Pancreas (tissue), 10 donors: ENCODE results near the gene C17orf100. TPM values are rescaled to one million over a fixed set of nuclear protein-coding genes. Genes with fewer than 3 reads are reported as not detected.

Experiments
- ATAC-seq, 4 donors: fragments of 200-7000 bp; cut with Tn5 transposase; one replicate each; pipeline versions ENCODE4 v1.8.0 to v1.9.1; 2020; ENCODE audit warnings: mild to moderate bottlenecking in 4 of 4, moderate library complexity in 4 of 4
- DNase-seq, 6 donors: peaks; one replicate each; pipeline ENCODE4 v3.0.0-alpha.2; 2020
- FAIRE-seq: peaks from 2 replicates; lab custom pipeline; 2012; peaks lifted over from hg19 to GRCh38; lab: Jason Lieb, UNC
- H3K27ac ChIP-seq, 4 donors: fragments of 200-600 bp; sonication (generic); 1 replicate in 3 of 4; 2 replicates in 1 of 4; pipeline versions ENCODE4 v1.5.0 to v1.8.0; 2020
- H3K27me3 ChIP-seq, 4 donors: fragments of 200-600 bp; one replicate each; pipeline ENCODE4 v1.8.0; 2021
- H3K36me3 ChIP-seq, 3 donors: fragments of 200-600 bp; sonication (generic) in 1 of 3; one replicate each; pipeline versions ENCODE4 v1.5.0 to v1.8.0; 2020 to 2021
- H3K4me1 ChIP-seq, 3 donors: fragments of 200-600 bp; one replicate each; pipeline ENCODE4 v1.8.0; 2021
- H3K4me3 ChIP-seq, 4 donors: fragments of 200-600 bp; sonication (generic) in 2 of 4; one replicate each; pipeline versions ENCODE4 v1.5.0 to v1.8.0; 2020 to 2021
- H3K9me3 ChIP-seq, 4 donors: fragments of 200-600 bp; one replicate each; pipeline ENCODE4 v1.8.0; 2021
- CTCF ChIP-seq, 4 donors: fragments of 200-600 bp; sonication (generic) in 3 of 4; IDR thresholded peaks; one replicate each; pipeline versions ENCODE4 v1.5.0 to v1.8.0; 2021; ENCODE audit warnings: antibody characterized with exemption in 4 of 4
- WGBS, 2 donors: extraction: QIAGEN DNeasy Blood & Tissue Kit; methylation state at CpG; one replicate each; pipeline ENCODE4 v1.1.7; 2013; 5-methylcytosine and 5-hydroxymethylcytosine counted together
- intact Hi-C, 3 donors: fragments of 100-400 bp; cut with DNase I; formaldehyde crosslinking; loops; one replicate each; pipeline versions ENCODE4 v1.11.1 to v1.14.2; 2022
- polyA plus RNA-seq, 2 donors: library from polyadenylated mRNA; stranded (reverse); fragments of 200-250 nt; gene quantifications; one replicate each; pipeline ENCODE4 v1.2.3, GENCODE V29; 2013
- total RNA-seq, 6 donors: library from RNA; stranded (reverse); fragmentation: NEBNext Ultra II Directional in 4 of 6; extraction: Animal tissue kit (Norgen Biotek cat#: 25700) in 4 of 6; gene quantifications; one replicate each; pipeline versions ENCODE4 v1.2.1 to v1.2.4, GENCODE V29; 2021 to 2023
- donor health status: healthy with polysubstance abuse.
- donor health status: DM: no; HTN: no; CAD: no; lungs with moderate emphysema.
- donor health status: DM: no; HTN: no; CAD: no.
- donor health status: control.
- donor health status: control.
- donor health status: Bipolar disorder and iron deficiency.
- donor health status: DM: yes; HTN: yes; CAD: no.
- donor health status: DM: no; HTN: no; CAD: no.
- donor health status: DM: no; HTN: no; CAD: no.
- donor health status: DM: yes; HTN: yes; CAD: no.

C17orf100 gene
- total and polyA plus RNA-seq, 8 donors = 0.91 to 5.8 (median 2.4) TPM

- no peak overlapping the region for H3K27ac ChIP-seq
- no peaks in the 10 kb centered on the region for H3K27me3 ChIP-seq
- no peaks in the 10 kb centered on the region for H3K9me3 ChIP-seq
- TF ChIP-seq CTCF (IDR thresholded peaks at IDR 0.05) = no peak
- intact Hi-C loops = loop anchor here in 2 of 3 donors (10.0 kb wide), 2 partner anchors 176 to 336 kb away; no protein-coding TSS in a partner anchor
- WGBS, 2 donors = 64 to 67% methylated on average over 14 of the region's 14 CpGs
- H3K4me3 ChIP-seq = no peak overlapping the region
- DNase-seq = no peak
- no peak for FAIRE-seq
- H3K36me3 ChIP-seq = no peaks in the 10 kb centered on the region
- no peak for ATAC-seq
- H3K4me1 ChIP-seq = peaks cover 0 to 5% (median 0%) of the 10 kb centered on the region in 3 donors
These were observed 17.3 kb downstream of the C17orf100 start for GRCh38 chr17:6668727-6669425.

- no peak overlapping the region for H3K4me3 ChIP-seq
- TF ChIP-seq CTCF (IDR thresholded peaks at IDR 0.05) = no peak
These were observed 18.1 kb downstream of the C17orf100 start for GRCh38 chr17:6669479-6670212.

GRCh38 chr17:6670571-6670970 lies 19.0 kb downstream of the C17orf100 start:
- Histone ChIP-seq H3K27ac (no peak overlapping the region), H3K27me3 (no peaks in the 10 kb centered on the region), H3K4me1 (peaks cover 0 to 5% (median 0%) of the 10 kb centered on the region in 3 donors), H3K4me3 (no peak overlapping the region), H3K9me3 (no peaks in the 10 kb centered on the region), H3K36me3 (no peaks in the 10 kb centered on the region)
- no peak for ATAC-seq
- intact Hi-C loops = no loop called here
- WGBS, 2 donors = 91 to 96% methylated on average over 8 of the region's 8 CpGs
- DNase-seq = no peak
- no peak for TF ChIP-seq CTCF (IDR thresholded peaks at IDR 0.05)
- no peak for FAIRE-seq

More at GRCh38 chr17:6669479-6670212, 18.1 kb downstream of the C17orf100 start:
- Histone ChIP-seq H3K27me3 (no peaks in the 10 kb centered on the region), H3K36me3 (no peaks in the 10 kb centered on the region), H3K9me3 (no peaks in the 10 kb centered on the region), H3K27ac (no peak overlapping the region), H3K4me1 (peaks cover 0 to 5% (median 0%) of the 10 kb centered on the region in 3 donors)
- ATAC-seq (no peak), FAIRE-seq (no peak), DNase-seq (no peak)
- 75 to 77% methylated on average over 10 of the region's 10 CpGs for WGBS, 2 donors
- intact Hi-C loops = loop anchor here in 2 of 3 donors (10.0 kb wide), 2 partner anchors 175 to 335 kb away; no protein-coding TSS in a partner anchor

GRCh38 chr17:6670999-6671398 lies 19.4 kb downstream of the C17orf100 start:
- Histone ChIP-seq H3K36me3 (no peaks in the 10 kb centered on the region), H3K27me3 (no peaks in the 10 kb centered on the region), H3K9me3 (no peaks in the 10 kb centered on the region), H3K27ac (no peak overlapping the region), H3K4me3 (no peak overlapping the region), H3K4me1 (peaks cover 0 to 5% (median 0%) of the 10 kb centered on the region in 3 donors)
- no peak for TF ChIP-seq CTCF (IDR thresholded peaks at IDR 0.05)
- no peak for ATAC-seq
- intact Hi-C loops = no loop called here
- no peak for FAIRE-seq
- no peak for DNase-seq
- 76 to 82% methylated on average over 6 of the region's 6 CpGs for WGBS, 2 donors
